ENCODE measurements around the gene RAB11FIP4.

RAB11FIP4 gene

GRCh38 chr17:31433811-31434726 is 42.6 kb downstream of the RAB11FIP4 start:
- Histone ChIP-seq H3K79me2 (no peaks in the 10 kb centered on the region), H3K27me3 (ENCODE audit: control insufficient read depth, insufficient read depth, low read length) (no peaks in the 10 kb centered on the region), H3K36me3 (ENCODE audit: control insufficient read depth, insufficient read depth, low read length) (no peaks in the 10 kb centered on the region), H3K4me3 (ENCODE audit: low read depth, low read length) (no peak overlapping the region), H3K4me1 (no peaks in the 10 kb centered on the region), H3K9ac (no peak overlapping the region), H2AFZ (no peak overlapping the region), H3K9me3 (ENCODE audit: control insufficient read depth, low read length) (no peaks in the 10 kb centered on the region), H3K4me2 (ENCODE audit: low read length) (no peak overlapping the region), H3K27ac (no peak overlapping the region)
- TF ChIP-seq CTCF (IDR thresholded peaks at IDR 0.05): no peak

- TF ChIP-seq CTCF (IDR thresholded peaks at IDR 0.05): no peak
- H3K79me2 ChIP-seq: no peaks in the 10 kb centered on the region
- H3K4me3 ChIP-seq (ENCODE audit: low read depth, low read length): no peak overlapping the region
- H3K9me3 ChIP-seq (ENCODE audit: control insufficient read depth, low read length): no peaks in the 10 kb centered on the region
- H3K36me3 ChIP-seq (ENCODE audit: control insufficient read depth, insufficient read depth, low read length): no peaks in the 10 kb centered on the region
- H3K9ac ChIP-seq: no peak overlapping the region
- H3K27ac ChIP-seq: no peak overlapping the region
- H2AFZ ChIP-seq: no peak overlapping the region
- H3K4me1 ChIP-seq: no peaks in the 10 kb centered on the region
- no peaks in the 10 kb centered on the region for H3K27me3 ChIP-seq (ENCODE audit: control insufficient read depth, insufficient read depth, low read length)
- no peak overlapping the region for H3K4me2 ChIP-seq (ENCODE audit: low read length)
Measured at GRCh38 chr17:31434727-31435050, 43.2 kb downstream of the RAB11FIP4 start.

GRCh38 chr17:31435581-31435980 is 44.1 kb downstream of the RAB11FIP4 start:
- H3K4me2 ChIP-seq (ENCODE audit: low read length): no peak overlapping the region

GRCh38 chr17:31437720-31438400 is 46.4 kb downstream of the RAB11FIP4 start:
- no peaks in the 10 kb centered on the region for H3K27me3 ChIP-seq (ENCODE audit: control insufficient read depth, insufficient read depth, low read length)
- H3K4me2 ChIP-seq (ENCODE audit: low read length): no peak overlapping the region
- H3K27ac ChIP-seq: no peak overlapping the region
- H3K36me3 ChIP-seq (ENCODE audit: control insufficient read depth, insufficient read depth, low read length): no peaks in the 10 kb centered on the region
- no peaks in the 10 kb centered on the region for H3K79me2 ChIP-seq
- no peak overlapping the region for H2AFZ ChIP-seq
- H3K4me3 ChIP-seq (ENCODE audit: low read depth, low read length): no peak overlapping the region
- no peak overlapping the region for H3K9ac ChIP-seq
- no peaks in the 10 kb centered on the region for H3K9me3 ChIP-seq (ENCODE audit: control insufficient read depth, low read length)
- no peak for TF ChIP-seq CTCF (IDR thresholded peaks at IDR 0.05)
- no peaks in the 10 kb centered on the region for H3K4me1 ChIP-seq

More at GRCh38 chr17:31435581-31435980, 44.1 kb downstream of the RAB11FIP4 start:
- H3K27ac ChIP-seq: no peak overlapping the region
- H3K79me2 ChIP-seq: no peaks in the 10 kb centered on the region
- no peak overlapping the region for H2AFZ ChIP-seq
- no peaks in the 10 kb centered on the region for H3K9me3 ChIP-seq (ENCODE audit: control insufficient read depth, low read length)
- no peaks in the 10 kb centered on the region for H3K4me1 ChIP-seq
- H3K27me3 ChIP-seq (ENCODE audit: control insufficient read depth, insufficient read depth, low read length): no peaks in the 10 kb centered on the region
- no peak for TF ChIP-seq CTCF (IDR thresholded peaks at IDR 0.05)
- H3K36me3 ChIP-seq (ENCODE audit: control insufficient read depth, insufficient read depth, low read length): no peaks in the 10 kb centered on the region
- no peak overlapping the region for H3K9ac ChIP-seq
- no peak overlapping the region for H3K4me3 ChIP-seq (ENCODE audit: low read depth, low read length)
